DOHH2 (cell line): Measurements from ENCODE around the gene TNXB.
"Not testable (repeated sequence)": the region's sequence is repeated elsewhere in the genome, so short reads cannot be mapped to it uniquely, and the experiment has no call there.

Experiments used
- H3F3A ChIP-seq: fragments of 200-600 bp; sonication (generic), shearing (Covaris generic); 2 replicates; pipeline ENCODE4 v1.6.0; 2016; ENCODE audit warnings: antibody characterized with exemption, mild to moderate bottlenecking; ENCODE audit not compliant: control insufficient read depth, insufficient read depth
- H3K27ac ChIP-seq: fragments of 200-600 bp; sonication (generic); 2 replicates; pipeline ENCODE4 v1.5.1; 2014; ENCODE audit warnings: low read depth, mild to moderate bottlenecking, low read length, moderate library complexity
- H3K27me3 ChIP-seq: fragments of 200-600 bp; sonication (generic); 2 replicates; pipeline ENCODE4 v1.6.1; 2014; ENCODE audit warnings: mild to moderate bottlenecking, low read length, mixed read lengths; ENCODE audit not compliant: control insufficient read depth
- H3K36me3 ChIP-seq: fragments of 200-600 bp; sonication (generic); 2 replicates; pipeline ENCODE4 v1.6.1; 2014; ENCODE audit warnings: mild to moderate bottlenecking, low read length, moderate library complexity, mixed read lengths; ENCODE audit not compliant: control insufficient read depth
- H3K4me1 ChIP-seq: fragments of 200-600 bp; sonication (generic); 2 replicates; pipeline ENCODE4 v1.6.1; 2014; ENCODE audit warnings: mild to moderate bottlenecking, low read length, mixed read lengths; ENCODE audit not compliant: control insufficient read depth
- H3K4me2 ChIP-seq: fragments of 200-600 bp; sonication (generic); 2 replicates; pipeline ENCODE4 v1.6.0; 2014; ENCODE audit warnings: mild to moderate bottlenecking, low read length, moderate library complexity
- H3K4me3 ChIP-seq: fragments of 200-600 bp; sonication (generic); 2 replicates; pipeline ENCODE4 v1.5.1; 2014; ENCODE audit warnings: mild to moderate bottlenecking, low read length, mixed read lengths
- H3K79me2 ChIP-seq: fragments of 200-600 bp; sonication (generic); 2 replicates; pipeline ENCODE4 v1.6.1; 2014; ENCODE audit warnings: mild to moderate bottlenecking, low read length, mixed read lengths; ENCODE audit not compliant: control insufficient read depth
- H3K9me2 ChIP-seq: fragments of 200-600 bp; sonication (generic); replicated peaks from 2 replicates; pipeline ENCODE4 v1.6.1; 2014; ENCODE audit warnings: mild to moderate bottlenecking, low read length, mixed read lengths; ENCODE audit not compliant: control insufficient read depth
- H3K9me3 ChIP-seq: fragments of 200-600 bp; sonication (generic); 2 replicates; pipeline ENCODE4 v1.6.1; 2014; ENCODE audit warnings: antibody characterized with exemption, low read length, mixed read lengths; ENCODE audit not compliant: control insufficient read depth, insufficient read depth
- H4K20me1 ChIP-seq: fragments of 200-600 bp; sonication (generic); 2 replicates; pipeline ENCODE4 v1.6.0; 2014; ENCODE audit warnings: low read depth, mild to moderate bottlenecking, antibody characterized with exemption, low read length, moderate library complexity; ENCODE audit not compliant: control insufficient read depth, insufficient read depth

The TNXB gene

GRCh38 chr6:32039321-32040274, 69.5 kb downstream of the TNXB start:
- H3K79me2 ChIP-seq, H3K36me3 ChIP-seq, H3K9me3 ChIP-seq, H3F3A ChIP-seq, H3K4me2 ChIP-seq, H3K4me3 ChIP-seq, H3K27ac ChIP-seq, H3K4me1 ChIP-seq, H3K27me3 ChIP-seq, H4K20me1 ChIP-seq, H3K9me2 ChIP-seq: not testable (repeated sequence)

- H3K4me2 ChIP-seq, H4K20me1 ChIP-seq, H3K36me3 ChIP-seq, H3K4me3 ChIP-seq, H3K9me2 ChIP-seq, H3K9me3 ChIP-seq, H3K79me2 ChIP-seq, H3K4me1 ChIP-seq, H3K27me3 ChIP-seq, H3K27ac ChIP-seq, H3F3A ChIP-seq: not testable (repeated sequence)
Observed at GRCh38 chr6:32038878-32039277, 70.3 kb downstream of the TNXB start.

DNA sequence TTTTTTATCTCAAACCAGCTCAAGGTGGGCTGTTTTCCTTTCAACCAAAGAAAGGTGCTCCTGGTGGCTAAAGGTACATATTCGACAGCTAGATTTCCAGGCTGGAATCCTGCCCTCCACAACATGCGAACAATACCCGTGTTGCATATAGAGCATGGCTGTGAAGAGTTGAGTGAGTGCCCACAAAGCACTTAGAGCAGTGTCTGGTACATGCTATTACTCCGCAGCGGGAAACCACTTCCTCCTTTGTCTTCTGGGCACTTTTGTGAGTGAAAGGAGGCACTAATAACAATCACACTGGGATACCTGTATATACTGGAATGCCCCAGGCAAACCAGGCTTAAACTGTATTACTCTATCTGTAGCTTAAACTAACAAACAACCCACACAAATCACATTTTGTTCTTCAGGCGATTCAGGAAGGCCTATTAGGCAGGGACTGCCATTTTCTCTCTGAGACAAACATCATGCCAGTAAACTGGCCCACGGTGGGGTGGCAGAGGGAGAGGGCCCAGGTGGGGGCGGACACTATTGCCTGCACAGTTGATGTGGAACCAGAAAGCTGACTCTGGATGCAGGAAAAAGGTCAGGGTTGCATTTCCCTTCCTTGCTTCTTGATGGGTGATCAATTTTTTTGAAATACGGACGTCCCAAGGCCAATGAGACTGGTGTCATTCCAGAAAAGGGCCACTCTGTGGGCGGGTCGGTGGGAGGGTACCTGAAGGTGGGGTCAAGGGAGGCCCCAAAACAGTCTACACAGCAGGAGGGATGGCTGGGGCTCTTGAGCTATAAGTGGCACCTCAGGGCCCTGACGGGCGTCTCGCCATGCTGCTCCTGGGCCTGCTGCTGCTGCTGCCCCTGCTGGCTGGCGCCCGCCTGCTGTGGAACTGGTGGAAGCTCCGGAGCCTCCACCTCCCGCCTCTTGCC, 71.3 kb downstream of the TNXB start, which contains the start of gene CYP21A2:
Gene CYP21A2, plus strand, starts transcription at position 818 of the 927 bp plus-strand sequence. Its CDS starts 8 bp downstream, at position 826.
- H3K4me2 ChIP-seq, H3K4me1 ChIP-seq, H3K9me2 ChIP-seq, H3F3A ChIP-seq, H3K27ac ChIP-seq, H3K9me3 ChIP-seq, H3K79me2 ChIP-seq, H4K20me1 ChIP-seq, H3K27me3 ChIP-seq, H3K4me3 ChIP-seq, H3K36me3 ChIP-seq: not testable (repeated sequence)

- not testable (repeated sequence) for H3K27ac ChIP-seq, H3K4me3 ChIP-seq, H3K9me3 ChIP-seq, H3K9me2 ChIP-seq, H3K36me3 ChIP-seq, H4K20me1 ChIP-seq, H3K27me3 ChIP-seq, H3K79me2 ChIP-seq, H3F3A ChIP-seq, H3K4me2 ChIP-seq, H3K4me1 ChIP-seq
Observed at GRCh38 chr6:32037136-32037535, 72.0 kb downstream of the TNXB start.

- H4K20me1 ChIP-seq, H3K27me3 ChIP-seq, H3K9me2 ChIP-seq, H3K4me1 ChIP-seq, H3K4me3 ChIP-seq, H3K9me3 ChIP-seq, H3K79me2 ChIP-seq, H3K4me2 ChIP-seq, H3K36me3 ChIP-seq, H3F3A ChIP-seq, H3K27ac ChIP-seq: not testable (repeated sequence)
Observed at GRCh38 chr6:32035283-32036013, 73.7 kb downstream of the TNXB start.

- not testable (repeated sequence) for H3K27me3 ChIP-seq, H4K20me1 ChIP-seq, H3K27ac ChIP-seq, H3K4me3 ChIP-seq, H3K9me2 ChIP-seq, H3K4me2 ChIP-seq, H3K36me3 ChIP-seq, H3K4me1 ChIP-seq, H3K9me3 ChIP-seq, H3K79me2 ChIP-seq, H3F3A ChIP-seq
Observed at GRCh38 chr6:32029553-32029952, 79.6 kb downstream of the TNXB start.

GRCh38 chr6:32028631-32029030, 80.5 kb downstream of the TNXB start:
- H3K27ac ChIP-seq, H3K4me1 ChIP-seq, H3F3A ChIP-seq, H3K27me3 ChIP-seq, H3K9me3 ChIP-seq, H3K36me3 ChIP-seq, H3K79me2 ChIP-seq, H3K4me3 ChIP-seq, H3K4me2 ChIP-seq, H4K20me1 ChIP-seq, H3K9me2 ChIP-seq: not testable (repeated sequence)
